HepG2 (cell line): ENCODE data around the gene MRPL20. TPM values are rescaled to one million over a fixed set of nuclear protein-coding genes. Genes with fewer than 3 reads are reported as not detected.

Experiments
- HNRNPL ChIP-seq: fragments of 200-400 bp; formaldehyde crosslinking; IDR thresholded peaks from 2 replicates; pipeline ENCODE4 v1.6.1; 2017; ENCODE audit warnings: mild to moderate bottlenecking, low read depth, low read length
- MAF1 ChIP-seq: sonication (generic); formaldehyde crosslinking; IDR thresholded peaks from 2 replicates; pipeline ENCODE4 v1.5.0; 2020; ENCODE audit warnings: missing genetic modification reagents, borderline replicate concordance
- MXD4 ChIP-seq: IDR thresholded peaks from 2 replicates; pipeline ENCODE4 v1.6.1; 2016; ENCODE audit warnings: mild to moderate bottlenecking, missing biosample characterization, missing genetic modification reagents
- RAD21 ChIP-seq: fragments of 450-650 bp; formaldehyde crosslinking; IDR thresholded peaks from 2 replicates; pipeline ENCODE4 v1.5.0; 2020; ENCODE audit warnings: mild to moderate bottlenecking
- ZBTB3 ChIP-seq: sonication (generic); formaldehyde crosslinking; IDR thresholded peaks from 2 replicates; pipeline ENCODE4 v1.4.0; 2020; ENCODE audit warnings: low read depth, mild to moderate bottlenecking, moderate library complexity, missing genetic modification reagents, borderline replicate concordance
- ZNF282 ChIP-seq: fragments of 450-650 bp; IDR thresholded peaks from 2 replicates; pipeline ENCODE4 v1.6.1; 2018; ENCODE audit not compliant: partially characterized antibody
- ZNF318 ChIP-seq: sonication (generic); formaldehyde crosslinking; IDR thresholded peaks from 2 replicates; pipeline ENCODE4 v1.4.0; 2020; ENCODE audit warnings: mild to moderate bottlenecking, missing genetic modification reagents
- ZNF350 ChIP-seq: sonication (generic); formaldehyde crosslinking; IDR thresholded peaks from 2 replicates; pipeline ENCODE4 v1.4.0; 2020; ENCODE audit warnings: mild to moderate bottlenecking, low read depth, missing genetic modification reagents, borderline replicate concordance
- ZNF800 ChIP-seq: sonication (generic); formaldehyde crosslinking; IDR thresholded peaks from 2 replicates; pipeline ENCODE4 v1.4.0; 2020; ENCODE audit warnings: missing genetic modification reagents
- polyA plus RNA-seq, 8 experiments: library from polyadenylated mRNA; depleted of rRNA in 3 of 8; stranded (reverse) in 7 of 8; unstranded in 1 of 8; fragments of >200 nt; fragmentation: Illumina TruSeq in 4 of 8; extraction: Trizol in 4 of 8; gene quantifications; 2 replicates each; pipeline versions ENCODE4 v1.2.1 to v1.2.3, GENCODE V29; 2011 to 2016; ENCODE audit warnings: low read depth in 4 of 8, missing spikeins in 1 of 8, mixed read lengths in 1 of 8; ENCODE audit not compliant: insufficient read depth in 1 of 8
- total RNA-seq, 5 experiments: library from RNA; depleted of rRNA; stranded (reverse); fragments of >200 nt; fragmentation: Illumina TruSeq; extraction: Trizol; gene quantifications; 2 replicates each; pipeline ENCODE4 v1.2.3, GENCODE V29; 2016; ENCODE audit warnings: low read depth in 1 of 5
- TF ChIP-seq, protein P1 (sequence below): sonication (generic); formaldehyde crosslinking; IDR thresholded peaks from 2 replicates; pipeline ENCODE4 v1.4.0; 2020; ENCODE audit warnings: missing genetic modification reagents
- TF ChIP-seq, protein P2 (sequence below): IDR thresholded peaks from 2 replicates; pipeline ENCODE4 v1.6.1; 2016; ENCODE audit warnings: missing compliant biosample characterization, missing genetic modification reagents, borderline replicate concordance

Gene MRPL20
- total and polyA plus RNA-seq, 2 of the 13 experiments (the other 11 are each of a cell fraction or from before 2014, with no cell fraction given) = 59.2 to 127 TPM

- TF ChIP-seq, protein P1, sequence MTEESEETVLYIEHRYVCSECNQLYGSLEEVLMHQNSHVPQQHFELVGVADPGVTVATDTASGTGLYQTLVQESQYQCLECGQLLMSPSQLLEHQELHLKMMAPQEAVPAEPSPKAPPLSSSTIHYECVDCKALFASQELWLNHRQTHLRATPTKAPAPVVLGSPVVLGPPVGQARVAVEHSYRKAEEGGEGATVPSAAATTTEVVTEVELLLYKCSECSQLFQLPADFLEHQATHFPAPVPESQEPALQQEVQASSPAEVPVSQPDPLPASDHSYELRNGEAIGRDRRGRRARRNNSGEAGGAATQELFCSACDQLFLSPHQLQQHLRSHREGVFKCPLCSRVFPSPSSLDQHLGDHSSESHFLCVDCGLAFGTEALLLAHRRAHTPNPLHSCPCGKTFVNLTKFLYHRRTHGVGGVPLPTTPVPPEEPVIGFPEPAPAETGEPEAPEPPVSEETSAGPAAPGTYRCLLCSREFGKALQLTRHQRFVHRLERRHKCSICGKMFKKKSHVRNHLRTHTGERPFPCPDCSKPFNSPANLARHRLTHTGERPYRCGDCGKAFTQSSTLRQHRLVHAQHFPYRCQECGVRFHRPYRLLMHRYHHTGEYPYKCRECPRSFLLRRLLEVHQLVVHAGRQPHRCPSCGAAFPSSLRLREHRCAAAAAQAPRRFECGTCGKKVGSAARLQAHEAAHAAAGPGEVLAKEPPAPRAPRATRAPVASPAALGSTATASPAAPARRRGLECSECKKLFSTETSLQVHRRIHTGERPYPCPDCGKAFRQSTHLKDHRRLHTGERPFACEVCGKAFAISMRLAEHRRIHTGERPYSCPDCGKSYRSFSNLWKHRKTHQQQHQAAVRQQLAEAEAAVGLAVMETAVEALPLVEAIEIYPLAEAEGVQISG (CRISPR knock-in tag) = peak; percentile 58; the same call in 1 of the 2 replicates
- TF ChIP-seq MAF1 (CRISPR knock-in tag) (0 out of 2 replicates have a peak, but pooled peaks have one; percentile 34), MXD4 (CRISPR knock-in tag) (peak; percentile 32; the same call in 1 of the 2 replicates), ZNF350 (peak; percentile 62), RAD21 (CRISPR knock-in tag) (peak; percentile 93), ZBTB3 (CRISPR knock-in tag) (peak; percentile 73; the same call in 1 of the 2 replicates), HNRNPL (peak; percentile 77; the same call in 1 of the 2 replicates), ZNF282 (no peak), ZNF800 (no peak), ZNF318 (peak; percentile 94)
- TF ChIP-seq, protein P2, sequence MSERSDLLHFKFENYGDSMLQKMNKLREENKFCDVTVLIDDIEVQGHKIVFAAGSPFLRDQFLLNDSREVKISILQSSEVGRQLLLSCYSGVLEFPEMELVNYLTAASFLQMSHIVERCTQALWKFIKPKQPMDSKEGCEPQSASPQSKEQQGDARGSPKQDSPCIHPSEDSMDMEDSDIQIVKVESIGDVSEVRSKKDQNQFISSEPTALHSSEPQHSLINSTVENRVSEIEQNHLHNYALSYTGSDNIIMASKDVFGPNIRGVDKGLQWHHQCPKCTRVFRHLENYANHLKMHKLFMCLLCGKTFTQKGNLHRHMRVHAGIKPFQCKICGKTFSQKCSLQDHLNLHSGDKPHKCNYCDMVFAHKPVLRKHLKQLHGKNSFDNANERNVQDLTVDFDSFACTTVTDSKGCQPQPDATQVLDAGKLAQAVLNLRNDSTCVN (CRISPR knock-in tag) = no peak; the same call in 1 of the 2 replicates
These were observed 34.2 kb upstream of the MRPL20 start (continued) for GRCh38 chr1:1441002-1441888.
